SJSA1 (cell line): ENCODE measurements around the gene FOXK2. TPM values are rescaled to one million over a fixed set of nuclear protein-coding genes. Genes with fewer than 3 reads are reported as not detected.
A peak's percentile ranks its signal among the peaks of the same experiment; 100 is the strongest.
"Not testable (repeated sequence)": the region's sequence is repeated elsewhere in the genome, so short reads cannot be mapped to it uniquely, and the experiment has no call there.

Source experiments
- DNase-seq, 2 experiments: peaks; one replicate each; pipeline ENCODE4 v3.0.0-alpha.2; 2015 to 2020; ENCODE audit warnings: low spot score in 2 of 2, low read depth in 1 of 2
- H3K27ac ChIP-seq: fragments of 250-450 bp; sonication (Bioruptor Pico); 2 replicates; pipeline ENCODE4 v1.5.1; 2020; ENCODE audit warnings: mild to moderate bottlenecking, moderate library complexity
- H3K27me3 ChIP-seq: fragments of 250-450 bp; sonication (Bioruptor Pico); replicated peaks from 2 replicates; pipeline ENCODE4 v1.5.1; 2020; ENCODE audit warnings: mild to moderate bottlenecking, moderate library complexity
- H3K36me3 ChIP-seq: fragments of 250-450 bp; sonication (Bioruptor Pico); 2 replicates; pipeline ENCODE4 v1.5.1; 2020; ENCODE audit warnings: mild to moderate bottlenecking
- H3K4me1 ChIP-seq: fragments of 250-450 bp; sonication (Bioruptor Pico); replicated peaks from 2 replicates; pipeline ENCODE4 v1.6.1; 2021; ENCODE audit warnings: mild to moderate bottlenecking
- H3K4me3 ChIP-seq: fragments of 250-450 bp; sonication (Bioruptor Pico); 2 replicates; pipeline ENCODE4 v1.5.1; 2020; ENCODE audit warnings: mild to moderate bottlenecking
- H3K9me3 ChIP-seq: fragments of 250-450 bp; sonication (Bioruptor Pico); replicated peaks from 2 replicates; pipeline ENCODE4 v1.5.1; 2020; ENCODE audit warnings: mild to moderate bottlenecking
- total RNA-seq: library from RNA; depleted of rRNA; stranded (reverse); fragments of >200 nt; shearing (Covaris generic); gene quantifications from 2 replicates; pipeline ENCODE4 v1.2.3, GENCODE V29; 2014

FOXK2 gene
- total RNA-seq, 1 experiment from 2014 or later, result 54.9 TPM

DNA sequence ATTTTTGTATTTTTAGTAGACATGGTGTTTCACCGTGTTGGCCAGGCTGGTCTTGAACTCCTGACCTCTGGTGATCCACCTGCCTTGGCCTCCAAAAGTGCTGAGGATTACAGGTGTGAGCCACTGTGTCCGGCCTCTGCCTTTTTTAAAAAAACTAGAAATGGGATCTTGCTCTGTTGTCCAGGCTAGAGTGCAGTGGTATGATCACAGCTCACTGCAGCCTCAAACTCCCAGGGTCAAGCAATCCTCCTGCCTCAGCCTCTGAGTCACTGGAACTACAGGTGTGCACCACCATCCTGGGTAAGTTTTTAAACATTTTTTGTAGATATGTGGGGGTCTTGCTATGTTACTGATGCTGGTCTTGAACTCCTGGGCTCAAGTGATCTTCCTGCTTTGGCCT lies 38.0 kb downstream of the FOXK2 start:
- not testable (repeated sequence) for H3K9me3 ChIP-seq, DNase-seq, H3K4me3 ChIP-seq, H3K27ac ChIP-seq, H3K36me3 ChIP-seq, H3K27me3 ChIP-seq
- peaks cover 11% of the 10 kb centered on the region for H3K4me1 ChIP-seq

DNA sequence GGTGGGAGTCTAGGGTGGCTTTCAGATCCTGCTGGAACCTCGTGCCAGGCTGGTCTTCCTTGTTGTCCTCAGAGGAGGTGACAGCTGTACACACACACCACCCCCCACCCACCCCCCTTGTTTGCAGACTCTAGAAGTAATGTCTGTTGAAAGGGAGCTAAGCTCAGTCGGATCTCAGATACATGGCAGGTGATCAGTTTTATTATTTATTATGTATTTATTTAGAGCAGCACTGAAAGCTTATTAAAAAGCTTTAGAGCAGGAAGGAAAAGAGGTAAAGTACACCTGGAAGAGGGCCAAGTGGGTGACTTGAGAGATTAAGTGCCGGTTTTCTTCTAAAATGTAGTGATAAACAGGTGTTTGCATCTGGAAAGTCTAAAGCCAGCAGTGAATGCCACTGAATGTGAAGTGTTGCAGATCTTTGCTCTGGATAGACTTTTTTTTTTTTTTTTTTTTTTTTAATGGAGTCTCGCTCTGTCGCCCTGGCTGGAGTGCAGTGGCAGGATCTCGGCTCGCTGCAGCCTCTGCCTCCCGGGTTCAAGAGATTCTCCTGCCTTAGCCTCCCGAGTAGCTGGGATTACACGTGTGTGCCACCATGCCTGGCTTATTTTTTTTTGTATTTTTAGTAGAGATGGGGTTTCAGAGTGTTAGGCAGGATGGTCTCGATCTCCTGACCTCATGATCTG lies 40.2 kb downstream of the FOXK2 start:
- peaks cover 18% of the 10 kb centered on the region for H3K36me3 ChIP-seq
- no peaks in the 10 kb centered on the region for H3K27me3 ChIP-seq
- H3K9me3 ChIP-seq, result no peaks in the 10 kb centered on the region
- H3K27ac ChIP-seq, result no peak overlapping the region
- H3K4me3 ChIP-seq, result no peak overlapping the region
- H3K4me1 ChIP-seq, result peaks cover 17% of the 10 kb centered on the region
- DNase-seq, result no peak

DNA sequence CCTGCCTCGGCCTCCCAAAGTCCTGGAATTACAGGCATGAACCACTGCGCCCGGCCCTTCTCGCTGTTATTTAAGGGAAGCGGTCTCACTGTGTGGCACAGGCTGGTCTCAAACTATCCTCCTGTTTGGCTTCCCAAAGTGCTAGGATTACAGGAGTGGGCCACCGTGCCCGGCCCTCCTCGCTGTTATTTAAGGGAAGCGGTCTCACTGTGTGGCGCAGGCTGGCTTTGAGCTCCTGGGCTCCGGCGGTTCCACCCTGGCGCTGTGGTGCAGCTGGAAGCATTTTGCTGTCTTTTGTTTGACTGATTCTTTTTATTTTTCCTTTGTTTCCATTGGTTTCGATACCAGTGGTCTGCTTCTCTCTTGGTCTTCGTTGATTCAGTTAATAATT lies 40.7 kb downstream of the FOXK2 start:
- DNase-seq, result no peak
- Histone ChIP-seq H3K9me3 (no peaks in the 10 kb centered on the region), H3K4me3 (no peak overlapping the region), H3K4me1 (peaks cover 17% of the 10 kb centered on the region), H3K27me3 (no peaks in the 10 kb centered on the region), H3K36me3 (peaks cover 23% of the 10 kb centered on the region), H3K27ac (no peak overlapping the region)

DNA sequence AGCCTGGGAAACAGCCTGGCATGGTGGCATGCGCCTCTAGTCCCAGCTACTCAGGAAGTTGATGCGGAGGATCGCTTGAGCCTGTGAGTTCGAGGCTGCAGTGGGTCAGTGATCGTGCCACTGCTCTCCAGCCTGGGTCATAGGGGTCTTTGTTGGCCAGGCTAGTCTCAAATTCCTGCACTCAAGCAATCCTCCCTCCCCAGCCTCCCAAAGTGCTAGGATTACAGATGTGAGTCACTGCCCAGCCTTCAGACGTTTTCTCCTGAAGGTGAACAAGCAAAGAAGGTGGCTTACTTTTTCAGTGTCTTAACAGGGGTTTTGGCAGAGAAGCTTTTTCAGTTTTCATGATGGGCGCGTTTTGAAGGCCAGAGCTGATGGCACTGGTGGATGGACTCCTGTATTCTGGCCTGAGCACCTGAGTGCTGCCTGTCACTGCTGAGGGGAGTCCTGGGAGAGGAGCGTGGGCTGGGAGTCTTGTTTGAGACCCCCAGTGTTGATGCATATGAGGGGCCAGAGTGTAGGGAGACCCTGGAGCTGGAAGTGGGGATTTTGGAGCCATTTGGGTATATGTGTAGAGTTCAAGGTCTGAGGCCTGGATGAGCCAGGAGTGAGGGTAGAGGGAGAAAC lies 41.4 kb downstream of the FOXK2 start:
- no peak overlapping the region for H3K4me3 ChIP-seq
- H3K9me3 ChIP-seq, result no peaks in the 10 kb centered on the region
- no peak for DNase-seq
- H3K4me1 ChIP-seq, result peaks cover 17% of the 10 kb centered on the region
- no peak overlapping the region for H3K27ac ChIP-seq
- H3K27me3 ChIP-seq, result no peaks in the 10 kb centered on the region
- H3K36me3 ChIP-seq, result peaks cover 29% of the 10 kb centered on the region

DNA sequence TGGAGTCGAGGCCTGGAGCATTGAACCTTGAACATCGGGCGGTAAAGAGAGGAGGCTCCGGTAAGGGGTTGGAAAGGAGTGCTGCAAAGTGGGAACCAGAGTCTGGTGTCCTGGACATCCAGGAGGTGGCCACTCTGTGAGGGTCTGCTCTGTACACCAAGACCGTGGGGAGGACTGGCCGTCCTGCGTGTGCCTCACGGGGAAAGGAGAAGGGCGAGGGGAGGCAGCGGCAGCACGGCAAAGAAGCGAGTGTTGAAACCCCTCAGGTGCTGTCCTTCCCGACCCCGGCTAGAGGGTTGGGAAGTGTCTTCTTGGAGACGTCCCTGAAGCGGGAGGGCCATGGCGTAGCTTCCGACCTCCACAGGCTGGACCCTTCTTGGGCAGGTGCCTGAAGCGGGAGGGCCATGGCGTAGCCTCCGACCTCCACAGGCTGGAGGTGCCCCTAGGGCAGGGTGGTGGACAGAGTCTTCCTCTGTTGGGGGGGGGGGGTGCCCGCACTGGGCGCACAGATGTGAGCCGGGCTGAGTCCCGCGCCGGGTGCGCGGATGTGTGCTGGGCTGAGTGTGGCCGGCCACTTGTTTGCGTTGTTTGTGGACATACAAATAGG lies 42.0 kb downstream of the FOXK2 start:
- no peak overlapping the region for H3K27ac ChIP-seq
- peaks cover 33% of the 10 kb centered on the region for H3K36me3 ChIP-seq
- DNase-seq, result no peak
- no peaks in the 10 kb centered on the region for H3K27me3 ChIP-seq
- H3K4me3 ChIP-seq, result no peak overlapping the region
- H3K9me3 ChIP-seq, result no peaks in the 10 kb centered on the region
- H3K4me1 ChIP-seq, result peaks cover 17% of the 10 kb centered on the region

DNA sequence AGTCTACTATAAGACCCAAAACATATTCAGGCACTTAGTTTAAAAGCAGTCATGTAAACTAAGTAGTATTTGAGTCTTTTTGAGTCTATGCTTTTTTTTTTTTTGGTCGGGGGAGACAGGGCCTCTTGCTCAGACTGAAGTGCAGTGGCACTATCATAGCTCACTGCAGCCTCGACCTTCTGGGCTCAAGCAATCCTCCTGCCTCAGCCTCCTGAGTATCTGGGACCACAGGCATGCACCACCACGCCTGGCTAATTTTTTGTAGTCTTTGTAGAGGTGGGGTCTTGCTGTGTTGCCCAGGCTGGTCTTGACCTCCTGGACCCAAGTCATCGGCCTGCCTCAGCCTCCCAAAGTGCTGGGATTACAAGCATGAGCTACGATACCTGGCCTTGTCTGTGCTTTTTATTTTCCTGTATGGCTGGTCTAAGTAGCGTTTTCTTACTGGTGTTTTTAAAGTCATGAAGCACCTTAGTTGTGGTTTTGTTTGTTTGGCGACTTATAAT lies 43.2 kb downstream of the FOXK2 start:
- not testable (repeated sequence) for H3K9me3 ChIP-seq, H3K4me3 ChIP-seq, H3K27ac ChIP-seq, H3K27me3 ChIP-seq
- peak in 1 of 2 experiments; percentile 27 for DNase-seq
- Histone ChIP-seq H3K36me3 (peaks cover 45% of the 10 kb centered on the region), H3K4me1 (peaks cover 17% of the 10 kb centered on the region)

DNA sequence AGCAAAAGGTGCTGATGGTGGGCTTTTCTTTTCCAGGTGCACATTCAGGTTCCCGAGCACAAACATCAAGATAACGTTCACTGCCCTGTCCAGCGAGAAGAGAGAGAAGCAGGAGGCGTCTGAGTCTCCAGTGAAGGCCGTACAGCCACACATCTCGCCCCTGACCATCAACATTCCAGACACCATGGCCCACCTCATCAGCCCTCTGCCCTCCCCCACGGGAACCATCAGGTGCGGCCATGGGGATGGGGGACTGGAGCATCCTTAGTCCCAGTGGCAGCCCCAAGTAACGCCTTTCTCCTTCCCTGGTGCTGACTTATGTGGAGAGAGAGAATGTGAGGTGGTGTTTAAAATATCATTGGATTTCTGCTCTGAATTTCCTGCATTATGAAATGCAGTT lies 43.8 kb downstream of the FOXK2 start:
- Histone ChIP-seq H3K36me3 (peaks cover 46% of the 10 kb centered on the region), H3K9me3 (no peaks in the 10 kb centered on the region), H3K27ac (no peak overlapping the region), H3K27me3 (no peaks in the 10 kb centered on the region), H3K4me1 (peaks cover 22% of the 10 kb centered on the region), H3K4me3 (no peak overlapping the region)
- DNase-seq, result no peak

DNA sequence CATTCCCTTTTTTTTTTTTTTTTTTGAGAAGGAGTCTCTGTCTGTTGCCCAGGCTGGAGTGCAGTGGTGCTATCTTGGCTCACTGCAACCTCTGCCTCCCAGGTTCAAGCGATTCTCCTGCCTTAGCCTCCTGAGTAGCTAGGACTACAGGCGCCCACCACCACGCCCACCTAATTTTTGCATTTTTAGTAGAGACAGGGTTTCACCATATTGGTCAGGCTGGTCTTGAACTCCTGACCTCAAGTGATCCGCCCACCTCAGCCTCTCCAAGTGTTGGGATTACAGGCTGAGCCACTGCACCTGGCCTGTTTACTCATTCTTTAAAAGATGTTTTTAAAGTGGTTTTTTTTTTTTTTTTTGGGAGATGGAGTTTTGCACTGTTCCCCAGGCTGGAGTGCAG lies 44.2 kb downstream of the FOXK2 start:
- H3K4me3 ChIP-seq, H3K27me3 ChIP-seq, H3K9me3 ChIP-seq, DNase-seq, H3K27ac ChIP-seq: not testable (repeated sequence)
- Histone ChIP-seq H3K36me3 (peaks cover 50% of the 10 kb centered on the region), H3K4me1 (peaks cover 26% of the 10 kb centered on the region)

DNA sequence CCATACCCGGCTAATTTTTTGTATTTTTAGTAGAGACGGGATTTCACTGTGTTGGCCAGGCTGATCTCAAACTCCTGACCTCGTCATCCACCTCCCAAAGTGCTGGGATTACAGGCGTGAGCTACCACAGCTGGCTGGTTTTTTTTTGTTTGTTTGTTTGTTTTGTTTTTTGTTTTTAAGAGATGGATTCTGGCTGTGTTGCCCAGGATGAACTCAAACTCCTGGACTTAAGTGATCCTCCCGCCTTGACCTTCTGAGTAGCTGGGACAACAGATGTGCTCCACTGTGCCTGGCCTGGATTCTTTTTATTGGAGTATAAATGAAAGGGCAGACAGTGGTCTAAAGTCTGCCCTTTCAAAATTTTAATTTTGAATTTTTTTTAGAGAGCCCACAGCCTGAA lies 44.7 kb downstream of the FOXK2 start:
- Histone ChIP-seq H3K9me3 (no peaks in the 10 kb centered on the region), H3K36me3 (peaks cover 55% of the 10 kb centered on the region), H3K4me1 (peaks cover 30% of the 10 kb centered on the region), H3K27ac (no peak overlapping the region), H3K4me3 (no peak overlapping the region), H3K27me3 (no peaks in the 10 kb centered on the region)
- no peak for DNase-seq

DNA sequence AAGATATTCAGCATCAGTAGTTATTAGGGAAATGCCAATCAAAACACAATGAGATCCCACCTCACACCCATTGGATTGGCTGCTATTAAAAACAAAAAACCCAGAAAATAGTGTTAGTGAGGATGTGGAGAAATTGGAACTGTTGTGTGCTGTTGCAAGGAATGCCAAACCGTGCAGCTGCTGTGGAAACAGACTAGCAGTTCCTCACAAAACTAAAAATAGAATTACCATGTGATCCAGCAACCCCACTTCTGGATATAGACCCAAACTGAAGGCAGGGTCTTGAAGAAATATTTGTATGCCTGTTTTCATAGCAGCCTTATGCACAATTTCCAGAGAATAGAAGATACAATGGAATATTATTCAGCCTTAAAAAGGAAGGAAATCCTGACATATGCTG lies 46.0 kb downstream of the FOXK2 start:
- Histone ChIP-seq H3K4me3 (no peak overlapping the region), H3K4me1 (peaks cover 30% of the 10 kb centered on the region), H3K36me3 (peaks cover 66% of the 10 kb centered on the region), H3K27ac (no peak overlapping the region), H3K9me3 (no peaks in the 10 kb centered on the region), H3K27me3 (no peaks in the 10 kb centered on the region)
- no peak for DNase-seq

DNA sequence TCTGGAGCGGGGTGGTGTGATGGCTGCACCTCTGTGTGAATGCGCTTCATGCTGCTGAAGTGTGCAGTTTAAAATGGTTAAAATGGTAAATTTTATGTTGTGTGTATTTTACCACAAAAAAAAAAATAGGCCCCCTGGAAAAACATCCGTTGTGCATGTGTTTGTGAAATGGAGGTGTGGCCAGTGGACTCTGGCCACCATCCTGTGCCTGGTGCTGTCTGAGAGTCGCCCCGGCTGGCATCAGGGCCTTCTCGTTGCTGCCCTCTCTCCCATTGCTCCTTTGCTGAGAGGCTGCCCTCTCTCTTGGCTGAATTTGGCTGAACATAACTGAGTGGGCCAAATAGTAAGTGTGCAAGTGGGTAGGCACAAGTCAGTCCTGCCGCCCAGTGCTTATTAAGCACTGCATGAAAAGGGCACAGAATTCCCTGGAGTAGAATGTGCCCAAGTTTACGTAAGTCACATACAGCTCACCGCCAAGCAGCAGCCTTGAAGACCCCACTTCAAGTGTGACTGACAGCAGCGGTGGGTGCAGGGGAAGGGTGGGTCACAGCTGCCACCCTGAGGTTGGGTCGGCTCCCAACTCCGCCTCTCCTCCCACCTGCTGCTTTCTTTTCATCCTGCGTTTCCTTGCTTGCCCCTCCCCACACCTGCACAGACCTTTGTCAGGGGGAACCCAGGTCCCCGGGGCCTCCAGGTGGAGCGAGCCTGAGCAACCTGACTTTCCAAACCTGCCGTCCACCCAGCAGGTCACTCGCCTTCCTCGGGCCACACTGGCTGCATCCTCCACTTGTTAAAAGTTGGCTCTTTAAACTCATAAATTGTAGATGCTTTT lies 46.8 kb downstream of the FOXK2 start:
- no peaks in the 10 kb centered on the region for H3K27me3 ChIP-seq

DNA sequence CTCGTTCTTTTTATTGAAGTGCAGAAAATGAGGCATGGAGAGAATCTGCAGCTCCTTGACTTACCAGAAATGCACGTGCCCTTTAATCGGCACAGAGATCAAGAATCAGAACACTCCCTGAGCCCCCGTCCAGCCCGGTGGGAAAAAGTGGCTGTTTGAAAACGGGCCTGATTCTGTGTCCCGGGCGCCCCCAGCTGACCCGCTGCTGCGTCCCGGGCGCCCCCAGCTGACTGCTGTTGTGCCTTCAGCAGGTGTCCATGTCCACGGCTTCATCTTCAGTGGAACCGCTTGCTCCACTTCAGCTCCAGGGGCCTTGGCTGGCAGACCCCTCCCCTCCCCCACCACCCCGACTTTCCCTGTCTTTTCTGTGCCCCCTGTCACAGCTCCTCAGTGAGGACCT lies 47.8 kb downstream of the FOXK2 start:
- no peak for DNase-seq
- no peak overlapping the region for H3K4me3 ChIP-seq
- H3K27ac ChIP-seq, result no peak overlapping the region
- peaks cover 19% of the 10 kb centered on the region for H3K4me1 ChIP-seq
- H3K9me3 ChIP-seq, result no peaks in the 10 kb centered on the region
- H3K27me3 ChIP-seq, result no peaks in the 10 kb centered on the region
- peaks cover 82% of the 10 kb centered on the region for H3K36me3 ChIP-seq

More for the DNA sequence above, 46.8 kb downstream of the FOXK2 start:
- Histone ChIP-seq H3K4me1 (peaks cover 28% of the 10 kb centered on the region), H3K9me3 (no peaks in the 10 kb centered on the region), H3K27ac (no peak overlapping the region), H3K36me3 (peaks cover 72% of the 10 kb centered on the region), H3K4me3 (no peak overlapping the region)
- DNase-seq, result no peak

DNA sequence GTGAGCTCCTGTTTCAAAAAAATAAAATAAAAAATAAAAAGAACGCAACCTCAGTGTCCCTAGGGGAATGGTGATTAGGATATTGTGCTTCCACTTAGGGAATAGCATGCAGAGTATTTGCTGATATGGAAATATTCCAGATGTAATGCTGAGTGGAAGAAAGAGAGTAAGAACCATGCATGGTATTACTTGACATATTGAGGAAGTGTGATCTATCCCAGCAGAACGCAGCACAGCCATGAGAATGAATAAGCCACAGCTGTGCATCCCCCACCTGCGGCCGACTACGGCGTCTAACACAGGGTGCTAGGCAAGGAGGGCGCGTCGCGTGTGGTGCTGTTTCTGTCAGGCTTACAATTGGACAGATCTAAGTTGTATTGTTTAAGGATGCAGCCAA lies 49.5 kb downstream of the FOXK2 start:
- no peak overlapping the region for H3K27ac ChIP-seq
- DNase-seq, result no peak
- H3K9me3 ChIP-seq, result no peaks in the 10 kb centered on the region
- H3K27me3 ChIP-seq, result no peaks in the 10 kb centered on the region
- peaks cover 13% of the 10 kb centered on the region for H3K4me1 ChIP-seq
- peaks cover 93% of the 10 kb centered on the region for H3K36me3 ChIP-seq
- H3K4me3 ChIP-seq, result no peak overlapping the region

DNA sequence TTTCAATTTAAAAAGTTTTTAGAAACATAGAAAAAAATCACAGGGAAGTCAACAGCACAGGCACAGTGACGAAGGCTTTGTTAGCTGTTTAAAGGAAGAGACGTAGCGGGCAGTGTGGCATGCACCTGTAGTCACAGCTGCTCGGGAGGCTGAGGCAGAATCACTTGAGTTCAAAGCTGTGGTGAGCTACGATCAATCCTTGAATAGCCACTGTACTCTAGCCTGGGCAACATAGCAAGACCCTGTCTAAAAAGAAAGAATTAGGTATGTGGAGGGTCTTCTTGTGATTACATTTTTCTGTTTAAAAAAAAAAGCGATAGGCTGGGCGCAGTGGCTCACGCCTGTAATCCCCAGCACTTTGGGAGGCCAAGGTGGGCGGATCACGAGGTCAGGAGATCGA lies 50.1 kb downstream of the FOXK2 start:
- H3K27me3 ChIP-seq, result no peaks in the 10 kb centered on the region
- no peak overlapping the region for H3K27ac ChIP-seq
- peaks cover 13% of the 10 kb centered on the region for H3K4me1 ChIP-seq
- H3K36me3 ChIP-seq, result peaks cover 92% of the 10 kb centered on the region
- no peaks in the 10 kb centered on the region for H3K9me3 ChIP-seq
- no peak overlapping the region for H3K4me3 ChIP-seq
- DNase-seq, result no peak
